Stomach (tissue), 4 donors: ENCODE results near the gene NLGN1.

Experiments
- CTCF ChIP-seq, 7 experiments: fragments of 450-650 bp in 4 of 7; fragments of 200-600 bp in 3 of 7; sonication (generic) in 3 of 7; IDR thresholded peaks; one replicate each; pipeline ENCODE4 v1.5.1; 2016 to 2019; ENCODE audit warnings: antibody characterized with exemption in 7 of 7, control low read depth in 2 of 7, mild to moderate bottlenecking in 1 of 7
- EP300 ChIP-seq: sonication (generic); formaldehyde crosslinking; IDR thresholded peaks from one replicate; pipeline ENCODE4 v1.6.1; 2017; ENCODE audit warnings: antibody characterized with exemption
- POLR2A ChIP-seq, 4 donors: fragments of 450-650 bp; IDR thresholded peaks; one replicate each; pipeline ENCODE4 v1.6.1; 2016; ENCODE audit warnings: antibody characterized with exemption in 4 of 4, control low read depth in 2 of 4, mild to moderate bottlenecking in 1 of 4, moderate library complexity in 1 of 4
- POLR2AphosphoS5 ChIP-seq, 3 donors: sonication (generic); formaldehyde crosslinking; IDR thresholded peaks; one replicate each; pipeline ENCODE4 v1.6.1; 2016; ENCODE audit warnings: antibody characterized with exemption in 3 of 3

- no peak for TF ChIP-seq CTCF (IDR thresholded peaks at IDR 0.05)
- TF ChIP-seq EP300 = no peak
- no peak for TF ChIP-seq POLR2AphosphoS5 (IDR thresholded peaks at IDR 0.05)
- TF ChIP-seq POLR2A (IDR thresholded peaks at IDR 0.05) = no peak
These were observed 772.7 kb downstream of the NLGN1 start for GRCh38 chr3:174170248-174170647.
